SK-MEL-5 (cell line): ENCODE measurements around the gene GHDC. TPM values are rescaled to one million over a fixed set of nuclear protein-coding genes. Genes with fewer than 3 reads are reported as not detected.
"Not testable (repeated sequence)": the region's sequence is repeated elsewhere in the genome, so short reads cannot be mapped to it uniquely, and the experiment has no call there.

ENCODE experiments used
- DNase-seq: peaks from one replicate; pipeline ENCODE4 v3.0.0-alpha.2; 2016; ENCODE audit warnings: low read depth, low spot score
- in situ Hi-C: cut with HindIII; loops from 2 replicates; pipeline ENCODE4 v1.10.0; 2016; ENCODE audit warnings: low sequenced_read_pairs, high pct_unique_total_duplicates, low pct_unique_long_range_greater_than_20kb
- total RNA-seq: library from RNA; depleted of rRNA; stranded (reverse); fragments of >200 nt; shearing (Covaris generic); gene quantifications from 2 replicates; pipeline ENCODE4 v1.2.3, GENCODE V29; 2014

The GHDC gene
- total RNA-seq, 1 experiment from 2014 or later: 28.4 TPM

GRCh38 chr17:42171831-42172230 lies 22.5 kb downstream of the GHDC start:
- no peak for DNase-seq
- in situ Hi-C loops: no loop called here

GRCh38 chr17:42169351-42169750 lies 24.9 kb downstream of the GHDC start:
- in situ Hi-C loops: no loop called here
- DNase-seq: no peak

GRCh38 chr17:42167807-42168206 lies 26.5 kb downstream of the GHDC start:
- no peak for DNase-seq
- in situ Hi-C loops: no loop called here

- no peak for DNase-seq
- in situ Hi-C loops: no loop called here
Observed at GRCh38 chr17:42166196-42166763, 28.0 kb downstream of the GHDC start.

GRCh38 chr17:42165751-42166150 lies 28.5 kb downstream of the GHDC start:
- in situ Hi-C loops: no loop called here
- DNase-seq: no peak

GRCh38 chr17:42163696-42164407 lies 30.4 kb downstream of the GHDC start:
- no peak for DNase-seq
- in situ Hi-C loops: no loop called here

GRCh38 chr17:42163113-42163512 lies 31.2 kb downstream of the GHDC start:
- DNase-seq: peak; percentile 72
- in situ Hi-C loops: no loop called here

GRCh38 chr17:42160531-42160910 lies 33.8 kb downstream of the GHDC start:
- in situ Hi-C loops: no loop called here
- DNase-seq: no peak

- DNase-seq: no peak
- in situ Hi-C loops: no loop called here
Observed at GRCh38 chr17:42159796-42160530, 34.3 kb downstream of the GHDC start.

- in situ Hi-C loops: no loop called here
- DNase-seq: peak; percentile 87
Observed at GRCh38 chr17:42155614-42156045, 38.7 kb downstream of the GHDC start.

GRCh38 chr17:42153919-42154742 lies 40.2 kb downstream of the GHDC start:
- in situ Hi-C loops: no loop called here

GRCh38 chr17:42146911-42147607 lies 47.2 kb downstream of the GHDC start:
- in situ Hi-C loops: no loop called here
- DNase-seq: no peak

More at GRCh38 chr17:42153919-42154742, 40.2 kb downstream of the GHDC start:
- peak; percentile 61 for DNase-seq

GRCh38 chr17:42143138-42143537 lies 51.2 kb downstream of the GHDC start:
- DNase-seq, in situ Hi-C loops: not testable (repeated sequence)

GRCh38 chr17:42142371-42142896 lies 51.9 kb downstream of the GHDC start:
- in situ Hi-C loops: no loop called here
- no peak for DNase-seq

- in situ Hi-C loops: no loop called here
- DNase-seq: no peak
Observed at GRCh38 chr17:42141382-42141781, 52.9 kb downstream of the GHDC start.

- DNase-seq, in situ Hi-C loops: not testable (repeated sequence)
Observed at GRCh38 chr17:42140690-42141089, 53.6 kb downstream of the GHDC start.
